ENCODE data around the gene ATE1.
A peak's percentile ranks its signal among the peaks of the same experiment; 100 is the strongest.
"Not testable (repeated sequence)": the region's sequence is repeated elsewhere in the genome, so short reads cannot be mapped to it uniquely, and the experiment has no call there.

The ATE1 gene

DNA sequence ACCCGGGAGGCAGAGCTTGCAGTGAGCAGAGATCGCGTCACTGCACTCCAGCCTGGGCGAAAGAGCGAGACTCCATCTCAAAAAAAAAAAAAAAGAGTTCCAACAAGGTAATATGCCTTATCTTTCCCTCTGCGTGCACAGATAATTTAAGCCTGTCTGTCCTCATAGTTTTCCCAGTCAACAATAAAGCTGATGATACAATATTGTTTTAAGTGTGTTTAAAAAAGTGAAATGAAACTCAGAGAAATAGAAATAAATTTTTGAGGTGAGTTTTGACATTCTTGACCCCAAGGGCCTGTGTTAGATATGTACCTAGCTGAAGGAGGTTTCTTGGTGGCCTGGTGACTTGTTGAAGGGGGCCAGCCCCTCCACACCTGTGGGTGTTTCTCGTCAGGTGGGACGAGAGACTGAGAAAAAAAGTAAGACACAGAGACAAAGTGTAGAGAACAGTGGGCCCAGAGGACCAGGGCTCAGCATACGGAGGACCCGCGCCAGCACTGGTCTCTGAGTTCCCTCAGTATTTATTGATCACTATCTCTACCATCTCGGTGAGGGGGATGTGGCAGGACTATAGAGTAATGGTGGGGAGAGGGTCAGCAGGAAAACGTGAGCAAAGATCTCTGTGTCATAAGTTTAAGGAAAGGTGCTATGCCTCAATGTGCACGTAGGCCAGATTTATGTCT, 1.9 kb upstream of the ATE1 start:
- not testable (repeated sequence) for DNase-seq

DNA sequence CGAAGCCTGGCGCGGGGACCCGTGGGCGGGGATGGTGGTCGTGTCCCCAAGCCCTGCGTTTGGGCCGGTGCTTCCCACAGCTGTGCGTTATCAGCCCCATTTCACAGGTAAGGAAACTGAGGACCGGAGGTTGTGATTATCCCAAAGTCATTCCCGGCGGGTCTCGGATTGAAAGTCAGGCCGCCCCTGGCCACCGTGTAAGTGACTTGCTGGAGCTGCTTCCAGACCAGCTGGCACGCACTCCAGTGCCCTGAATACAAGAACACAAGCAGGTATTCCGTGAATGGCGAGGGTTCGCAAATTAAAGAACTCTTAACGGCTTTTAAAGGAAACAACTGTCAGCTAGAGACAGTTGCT, 675 bp upstream of the ATE1 start:
- DNase-seq: no peak

DNA sequence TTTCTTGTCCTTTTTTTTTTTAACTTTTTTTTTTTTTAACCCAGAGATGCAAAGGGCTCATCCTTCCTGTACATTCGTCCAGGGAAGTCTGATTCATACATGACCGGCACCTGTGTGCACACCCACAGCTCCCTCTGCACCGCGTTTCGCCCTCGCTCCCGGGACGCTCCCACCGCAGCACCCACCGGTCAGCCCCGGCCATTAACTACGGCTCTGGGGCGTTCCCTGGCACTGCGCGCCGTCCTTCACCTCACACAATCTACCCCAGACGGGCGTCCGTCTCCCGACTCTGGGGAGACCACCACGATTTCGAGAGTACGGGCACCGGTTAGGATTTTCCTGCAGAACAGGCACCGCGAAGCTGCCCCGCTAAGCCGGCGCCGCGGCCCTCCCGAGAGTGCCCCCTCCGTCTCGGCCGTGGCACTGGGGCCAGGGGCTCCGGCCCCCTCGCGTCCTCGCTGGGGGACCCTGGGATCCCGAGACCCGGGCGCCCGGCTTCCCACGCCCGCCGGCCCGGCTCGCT, 452 bp downstream of the ATE1 start:
- no peak for DNase-seq

- DNase-seq: peak; percentile 26
These were observed 1.0 kb downstream of the ATE1 start for GRCh38 chr10:121926671-121927317.

DNA sequence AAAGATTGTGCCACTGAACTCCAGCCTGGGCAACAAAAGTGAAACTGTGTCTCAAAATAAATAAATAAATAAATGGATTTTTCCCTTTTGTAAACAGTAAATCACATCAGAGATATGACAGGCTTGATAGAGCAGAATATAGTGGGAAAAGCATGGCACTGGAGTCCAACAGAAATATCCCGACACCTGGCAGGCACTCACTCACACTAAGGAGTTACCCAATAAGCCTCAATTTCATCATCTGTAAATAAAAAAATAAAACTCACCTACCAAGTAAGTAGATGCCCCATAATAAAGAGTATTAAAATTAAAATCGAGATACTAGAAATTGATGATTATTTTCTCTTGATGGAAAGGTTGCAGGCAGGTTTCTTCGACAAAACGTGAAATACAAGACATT, 1.7 kb downstream of the ATE1 start:
- DNase-seq: no peak

DNA sequence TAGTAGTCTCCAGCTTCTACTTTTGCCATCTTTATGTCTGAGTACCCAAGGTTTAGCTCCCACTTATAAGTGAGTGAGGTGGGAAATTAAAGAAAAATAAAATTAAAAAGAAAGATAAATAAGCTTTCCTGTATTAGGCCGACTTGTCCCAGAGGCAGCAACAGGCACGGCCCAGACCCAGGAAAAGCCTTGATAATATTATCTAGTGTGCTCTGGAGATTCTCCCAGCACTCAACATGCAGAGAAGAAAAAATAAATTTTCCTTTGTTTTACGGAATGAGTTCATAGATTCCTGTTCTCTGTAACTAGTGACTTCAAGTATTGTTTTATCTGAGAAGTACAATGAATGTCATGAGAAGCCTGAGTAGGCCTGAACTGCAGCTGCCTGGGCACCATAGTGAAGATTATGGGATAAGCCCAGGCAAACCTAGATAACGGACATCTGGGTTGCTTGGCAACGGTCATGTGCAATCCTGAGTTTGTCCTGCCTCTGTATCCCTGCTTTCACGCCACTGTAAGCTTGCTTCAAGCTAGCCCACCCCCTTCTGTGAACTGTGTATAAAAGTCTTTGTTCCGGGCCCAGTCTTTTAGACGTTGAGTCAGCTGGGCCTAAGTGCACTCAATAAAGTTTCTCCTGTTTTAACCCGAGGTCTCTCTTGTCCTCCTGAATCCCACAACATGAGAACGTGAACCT, 6.4 kb downstream of the ATE1 start:
- no peak for DNase-seq

DNA sequence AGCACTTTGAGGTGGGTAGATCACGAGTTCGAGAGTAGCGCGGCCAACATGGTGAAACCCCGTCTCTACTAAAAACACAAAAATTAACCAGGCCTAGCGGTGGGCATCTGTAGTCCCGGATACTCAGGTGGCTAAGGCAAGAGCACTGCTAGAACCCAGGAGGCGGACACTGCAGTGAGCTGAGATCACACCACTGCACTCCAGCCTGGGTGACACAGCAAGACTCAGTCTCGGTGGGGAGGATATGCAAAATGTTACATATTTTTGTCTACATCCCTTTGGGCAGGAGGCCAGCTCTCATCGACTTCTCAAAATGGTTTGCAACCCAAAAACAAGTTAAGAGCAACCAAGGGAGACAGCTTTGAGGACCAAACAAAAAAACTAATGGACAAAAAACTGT, 8.2 kb downstream of the ATE1 start:
- DNase-seq: no peak

DNA sequence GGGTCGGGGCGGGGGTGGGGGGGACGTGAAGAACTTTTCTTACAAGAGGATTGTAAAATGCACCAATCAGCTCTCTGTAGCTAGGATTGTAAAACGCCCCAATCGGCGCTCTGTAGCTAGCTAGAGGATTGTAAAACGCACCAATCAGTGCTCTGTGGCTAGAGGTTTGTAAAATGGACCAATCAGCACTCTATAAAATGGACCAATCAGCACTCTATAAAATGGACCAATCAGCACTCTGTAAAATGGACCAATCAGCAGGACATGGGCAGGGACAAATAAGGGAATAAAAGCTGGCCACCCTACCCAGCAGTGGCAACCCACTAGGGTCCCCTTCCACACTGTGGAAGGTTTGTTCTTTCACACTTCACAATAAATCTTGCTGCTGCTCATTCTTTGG, 9.0 kb downstream of the ATE1 start:
- DNase-seq: not testable (repeated sequence)

- no peak for DNase-seq
These were observed 13.2 kb downstream of the ATE1 start for GRCh38 chr10:121914661-121915060.

- no peak for DNase-seq
These were observed 16.5 kb downstream of the ATE1 start for GRCh38 chr10:121911421-121911697.

DNA sequence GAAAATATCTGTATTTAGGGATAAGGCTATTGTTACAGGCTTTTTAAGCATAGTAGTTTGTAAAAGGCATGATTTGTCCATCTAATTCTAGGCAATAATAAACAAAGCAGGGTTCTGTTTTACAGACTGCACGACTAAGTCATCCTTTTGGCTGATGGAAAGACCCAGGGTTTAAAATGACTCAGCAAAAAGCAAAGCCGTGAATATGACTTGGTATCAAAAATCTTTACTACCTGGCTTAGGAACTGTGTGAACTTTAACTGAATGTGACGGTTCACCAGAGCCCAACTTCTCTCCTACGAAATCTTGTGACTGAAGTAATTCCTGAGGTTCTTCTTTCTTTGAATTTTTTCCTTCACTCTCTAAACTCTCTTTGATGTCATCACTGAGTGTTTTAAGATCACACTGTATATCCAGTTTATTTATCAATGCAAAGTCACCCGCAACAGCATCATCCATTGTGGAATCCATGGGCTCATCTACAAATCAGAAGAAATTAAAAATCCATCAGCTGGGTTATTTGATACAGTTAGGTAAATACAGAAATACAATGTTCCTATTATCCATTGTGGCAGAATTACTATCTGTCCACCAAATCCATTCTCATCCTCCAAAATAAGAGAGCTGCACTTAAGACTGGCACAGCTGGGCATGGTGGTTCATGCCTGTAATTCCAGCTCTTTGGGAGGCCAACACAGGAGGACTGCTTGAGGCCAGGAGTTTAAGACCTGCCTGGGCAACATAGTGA, 17.0 kb downstream of the ATE1 start:
- DNase-seq: no peak

- no peak for DNase-seq
These were observed 22.9 kb downstream of the ATE1 start for GRCh38 chr10:121904888-121905287.

DNA sequence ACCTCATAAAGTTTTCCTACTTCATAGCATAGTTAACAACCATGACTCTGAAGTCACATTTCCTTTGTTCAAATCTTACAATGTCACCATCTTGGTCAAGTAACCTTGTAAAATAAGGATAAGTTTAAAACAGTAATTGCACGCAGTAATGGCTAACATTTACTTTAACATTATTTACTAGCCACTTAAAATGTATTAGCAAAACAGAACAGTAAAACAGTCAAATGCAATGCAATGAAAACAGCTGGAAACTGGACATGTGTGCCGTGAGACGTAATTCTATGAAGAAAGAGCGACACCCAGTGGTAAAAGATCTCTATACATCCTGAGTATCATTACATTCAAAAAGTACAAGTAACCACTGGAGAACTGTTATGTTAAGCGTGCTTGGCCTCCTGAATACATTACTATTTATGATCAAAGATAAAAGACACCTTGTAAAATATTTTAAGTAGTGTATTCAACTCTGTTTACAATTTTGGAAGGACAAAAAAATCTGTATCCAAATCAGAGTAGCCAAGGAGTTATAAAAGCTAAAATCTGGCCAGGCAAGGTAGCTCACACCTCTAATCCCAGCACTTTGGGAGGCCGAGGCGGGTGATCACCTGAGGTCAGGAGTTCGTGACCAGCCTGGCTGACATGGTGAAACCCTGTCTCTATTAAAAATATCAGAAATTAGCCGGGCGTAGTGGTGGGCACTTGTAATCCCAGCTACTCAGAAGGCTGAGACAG, 27.2 kb downstream of the ATE1 start:
- peak; percentile 43 for DNase-seq

GRCh38 chr10:121899727-121900126, 28.1 kb downstream of the ATE1 start:
- no peak for DNase-seq

- no peak for DNase-seq
These were observed 36.7 kb downstream of the ATE1 start for GRCh38 chr10:121891103-121891502.

DNA sequence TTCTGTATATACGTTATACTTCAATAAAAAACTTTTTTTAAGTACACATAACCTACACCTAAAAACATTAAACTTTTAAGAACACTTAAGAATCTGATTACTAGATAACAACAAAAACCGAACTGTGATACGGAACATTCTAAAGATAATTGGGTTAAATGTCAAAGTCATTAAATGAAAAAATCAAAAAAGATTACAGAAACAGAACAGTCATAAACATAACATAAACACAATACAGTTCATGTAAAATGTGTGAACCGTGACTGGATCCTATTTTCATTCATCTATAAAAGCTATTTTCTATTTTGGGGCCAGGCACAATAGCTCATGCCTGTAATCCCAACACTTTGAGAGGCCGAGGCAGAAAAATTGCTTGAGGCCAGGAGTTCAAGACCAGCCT, 38.6 kb downstream of the ATE1 start:
- no peak for DNase-seq

DNA sequence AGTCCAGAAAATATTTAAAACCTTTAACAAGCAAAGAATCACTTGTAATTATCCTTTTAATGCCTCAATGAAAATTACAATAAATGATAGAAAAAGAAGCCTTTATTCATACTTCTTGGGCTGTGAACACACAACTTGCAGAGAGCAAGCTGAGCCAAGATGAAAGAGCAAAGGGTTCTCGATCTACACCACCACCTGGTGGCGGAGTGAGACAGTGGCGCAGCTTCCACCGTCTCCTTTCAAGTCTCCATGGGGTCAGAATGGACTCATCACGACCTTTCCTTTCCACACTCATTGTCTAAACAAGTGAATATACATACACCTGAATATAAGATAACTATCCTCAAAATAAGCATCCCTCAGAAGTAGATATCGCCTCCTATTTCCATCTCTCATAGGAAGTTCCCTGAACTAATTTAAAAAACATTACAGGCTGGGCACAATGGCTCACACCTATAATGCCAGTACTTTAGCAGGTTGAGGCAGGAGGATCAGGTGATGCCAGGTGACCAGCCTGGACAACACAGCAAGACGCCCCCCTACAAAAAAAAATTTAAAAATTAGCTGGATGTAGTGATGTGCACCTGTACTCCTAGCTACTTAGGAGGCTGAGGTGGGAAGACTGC, 40.7 kb downstream of the ATE1 start:
- peak; percentile 26 for DNase-seq

DNA sequence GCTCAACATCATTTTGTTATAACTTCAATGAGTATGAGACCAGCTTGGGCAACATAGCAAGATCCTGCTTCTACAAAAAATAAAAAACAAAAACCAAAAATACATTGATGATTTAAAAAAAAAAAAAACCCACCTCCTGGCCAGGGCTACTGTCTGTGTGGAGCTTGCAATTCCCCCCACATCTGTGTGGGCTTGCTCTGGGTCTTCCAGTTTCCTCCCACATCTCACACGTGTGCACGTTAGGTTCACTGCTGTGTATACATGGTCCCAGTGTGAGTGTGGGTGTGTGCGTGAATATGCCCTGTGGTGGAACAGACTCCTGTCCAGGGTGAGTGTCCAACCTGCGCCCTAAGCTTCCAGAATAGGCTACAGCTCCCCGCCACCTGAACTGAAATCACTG, 41.6 kb downstream of the ATE1 start:
- DNase-seq: no peak

GRCh38 chr10:121880895-121881294, 46.9 kb downstream of the ATE1 start:
- DNase-seq: no peak

DNA sequence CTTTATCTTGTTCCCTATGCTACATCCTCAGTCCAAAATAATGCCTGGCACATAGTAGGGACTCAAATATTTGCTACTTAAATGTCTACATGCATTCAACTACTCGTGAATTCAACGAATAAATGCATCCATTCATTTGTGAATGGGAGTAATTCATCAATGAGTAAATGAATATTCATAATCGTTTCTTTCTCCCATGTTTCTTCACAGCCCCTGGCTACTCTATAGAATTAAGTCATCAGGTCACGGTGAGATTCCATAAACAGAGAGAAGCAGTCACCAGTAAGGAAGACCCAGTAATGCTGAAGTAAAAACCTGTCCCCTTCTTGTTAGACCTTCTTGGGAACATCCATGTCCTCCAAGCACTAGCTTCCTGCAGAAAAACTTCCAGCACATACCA, 48.4 kb downstream of the ATE1 start:
- DNase-seq: no peak

DNA sequence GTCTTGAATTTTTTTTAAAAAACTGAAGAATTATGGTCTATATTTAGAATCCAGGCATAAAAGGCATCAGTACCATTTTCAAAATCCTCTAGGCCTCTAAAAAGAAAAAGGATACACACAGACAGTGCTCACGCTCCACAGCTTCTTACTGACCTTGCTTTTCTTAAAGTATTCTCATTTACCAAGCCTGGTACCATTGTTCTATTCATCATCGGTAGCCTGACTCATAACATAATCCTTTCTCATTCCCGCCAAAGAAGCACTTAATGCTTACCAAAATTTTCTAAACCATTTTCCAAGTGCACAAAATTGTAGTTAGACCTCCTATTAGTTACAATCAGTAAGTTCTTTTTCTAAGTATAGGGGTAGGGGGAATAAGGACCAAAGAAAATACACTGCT, 54.6 kb downstream of the ATE1 start:
- no peak for DNase-seq

GRCh38 chr10:121870413-121870812, 57.4 kb downstream of the ATE1 start:
- no peak for DNase-seq

DNA sequence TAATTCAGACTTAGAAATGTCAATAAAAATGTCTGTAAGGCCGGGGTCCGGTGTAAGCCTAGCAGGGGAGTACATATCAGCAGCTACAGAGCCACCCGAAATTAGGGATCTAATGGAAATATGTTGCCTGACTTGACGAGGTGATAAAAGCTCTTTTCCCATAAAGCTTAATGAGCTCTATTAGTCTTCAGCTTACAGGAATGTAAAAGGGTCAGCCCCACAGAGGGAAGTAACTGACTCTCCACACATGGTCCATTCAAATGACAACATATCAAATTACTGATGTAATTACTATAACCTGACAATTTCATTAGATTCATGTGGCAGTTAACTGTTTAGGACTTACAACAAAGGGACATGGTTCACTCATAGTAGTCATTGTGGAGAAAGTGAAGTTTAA, 62.3 kb downstream of the ATE1 start:
- DNase-seq: no peak
